Body of pancreas (tissue), 4 donors: ENCODE results near the gene KCND3.

Source experiments
- CTCF ChIP-seq, 7 experiments: fragments of 450-650 bp in 4 of 7; fragments of 200-600 bp in 3 of 7; sonication (generic) in 3 of 7; IDR thresholded peaks; one replicate each; pipeline ENCODE4 v1.5.1; 2016 to 2019; ENCODE audit warnings: antibody characterized with exemption in 7 of 7
- POLR2A ChIP-seq, 3 donors: fragments of 450-650 bp; IDR thresholded peaks; one replicate each; pipeline ENCODE4 v1.6.1; 2016; ENCODE audit warnings: antibody characterized with exemption in 3 of 3, mild to moderate bottlenecking in 2 of 3

DNA sequence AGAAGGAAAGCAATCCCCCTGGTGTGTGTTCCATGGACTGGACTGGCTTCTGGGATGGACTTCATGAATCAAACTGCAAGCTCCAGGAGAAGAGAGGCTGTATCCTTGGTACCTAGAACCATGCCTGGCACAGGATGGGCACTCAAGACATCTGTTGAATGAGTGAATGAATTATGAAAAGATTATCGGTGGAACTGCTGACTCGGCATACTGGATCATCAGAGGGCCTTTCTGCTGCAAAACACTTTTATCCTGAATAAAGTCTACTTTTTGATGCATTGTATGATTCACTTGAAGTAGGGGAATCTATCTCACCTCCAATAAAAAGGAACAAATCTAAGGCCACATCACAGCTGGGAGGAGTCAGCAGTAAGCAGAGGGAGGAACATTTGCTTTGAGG lies 190.9 kb downstream of the KCND3 start:
- TF ChIP-seq POLR2A (IDR thresholded peaks at IDR 0.05): no peak
- TF ChIP-seq CTCF (IDR thresholded peaks at IDR 0.05): no peak
